ENCODE results near the gene SPTLC3.

DNA sequence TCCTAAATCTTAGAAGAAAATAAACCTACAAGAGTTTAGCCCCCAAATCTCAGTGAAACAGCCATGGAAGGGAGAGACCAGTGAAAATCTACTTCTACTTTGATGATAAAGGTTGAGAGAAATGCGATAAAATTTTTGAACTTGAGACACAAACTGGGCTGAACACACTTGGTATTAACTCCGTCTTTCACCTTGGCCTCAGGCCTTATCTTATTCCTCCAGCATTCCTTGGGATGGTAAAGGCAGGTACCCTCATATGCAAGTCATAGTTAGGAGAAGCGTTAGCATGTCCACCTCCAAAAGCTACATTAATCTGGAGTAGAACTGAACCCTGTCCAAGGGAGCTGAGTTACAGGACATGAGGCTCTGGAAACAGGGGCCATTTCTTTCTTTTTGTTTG is 1.2 kb upstream of the SPTLC3 start:
- TF ChIP-seq SUZ12 (IDR thresholded peaks at IDR 0.05; ENCODE audit: extremely low read depth, insufficient read depth, insufficient read length) (no peak), ZNF274 (IDR thresholded peaks at IDR 0.05; ENCODE audit: low read depth, low read length) (no peak)
